CD4-positive, alpha-beta T cell treated with Interleukin-17A for 1 hour (primary cell): ENCODE measurements around the gene GGTLC3.
A peak's percentile ranks its signal among the peaks of the same experiment; 100 is the strongest.
"Not testable (repeated sequence)": the region's sequence is repeated elsewhere in the genome, so short reads cannot be mapped to it uniquely, and the experiment has no call there.

Experiments used
- DNase-seq: peaks from one replicate; pipeline ENCODE4 v3.0.0-alpha.2; 2020

The GGTLC3 gene

GRCh38 chr22:18518061-18518460, at the start of gene GGTLC3:
TSS of gene GGTLC3 (minus strand) at chr22:18518161. CDS start at chr22:18517897, 264 bp downstream.
- DNase-seq: not testable (repeated sequence)

GRCh38 chr22:18560099-18560974, 42.4 kb upstream of the GGTLC3 start:
- not testable (repeated sequence) for DNase-seq

GRCh38 chr22:18558939-18559338, 41.0 kb upstream of the GGTLC3 start:
- DNase-seq: not testable (repeated sequence)

GRCh38 chr22:18558516-18558915, 40.6 kb upstream of the GGTLC3 start:
- DNase-seq: not testable (repeated sequence)

GRCh38 chr22:18554280-18555256, 36.6 kb upstream of the GGTLC3 start:
- not testable (repeated sequence) for DNase-seq

- DNase-seq: not testable (repeated sequence)
Observed at GRCh38 chr22:18552839-18553597, 35.1 kb upstream of the GGTLC3 start.

GRCh38 chr22:18551046-18551445, 33.1 kb upstream of the GGTLC3 start:
- not testable (repeated sequence) for DNase-seq

GRCh38 chr22:18549458-18550179, 31.7 kb upstream of the GGTLC3 start:
- DNase-seq: not testable (repeated sequence)

GRCh38 chr22:18544615-18545014, 26.7 kb upstream of the GGTLC3 start:
- not testable (repeated sequence) for DNase-seq

GRCh38 chr22:18543400-18543799, 25.4 kb upstream of the GGTLC3 start:
- not testable (repeated sequence) for DNase-seq

GRCh38 chr22:18539994-18540393, 22.0 kb upstream of the GGTLC3 start:
- DNase-seq: not testable (repeated sequence)

GRCh38 chr22:18534315-18534714, 16.4 kb upstream of the GGTLC3 start:
- not testable (repeated sequence) for DNase-seq

- DNase-seq: not testable (repeated sequence)
Observed at GRCh38 chr22:18533633-18534032, 15.7 kb upstream of the GGTLC3 start.

GRCh38 chr22:18529416-18530145, 11.6 kb upstream of the GGTLC3 start:
- DNase-seq: not testable (repeated sequence)

- DNase-seq: peak; percentile 87
Observed at GRCh38 chr22:18528597-18529415, 10.8 kb upstream of the GGTLC3 start.

- not testable (repeated sequence) for DNase-seq
Observed at GRCh38 chr22:18527752-18528596, 10.0 kb upstream of the GGTLC3 start, which contains the start of gene TMEM191B. TSS of gene TMEM191B (plus strand) at chr22:18527802. CDS start at chr22:18527981, 179 bp downstream.

- DNase-seq: not testable (repeated sequence)
Observed at GRCh38 chr22:18523328-18523727, 5.4 kb upstream of the GGTLC3 start.

GRCh38 chr22:18522762-18523161, 4.8 kb upstream of the GGTLC3 start:
- not testable (repeated sequence) for DNase-seq

- DNase-seq: not testable (repeated sequence)
Observed at GRCh38 chr22:18513454-18513853, 4.5 kb downstream of the GGTLC3 start.
